Endodermal cell (in vitro differentiated cells): Measurements from ENCODE around the gene MOCS2. TPM values are rescaled to one million over a fixed set of nuclear protein-coding genes. Genes with fewer than 3 reads are reported as not detected.

ENCODE experiments used
- DNase-seq: peaks from one replicate; pipeline ENCODE4 v3.0.0-alpha.2; 2017
- H3K27ac ChIP-seq: 2 replicates; pipeline ENCODE4 v1.5.1; 2013; ENCODE audit warnings: mild to moderate bottlenecking, low read depth, low read length, moderate library complexity
- H3K27me3 ChIP-seq: 2 replicates; pipeline ENCODE4 v1.6.1; 2013; ENCODE audit warnings: mild to moderate bottlenecking, low read length, moderate library complexity; ENCODE audit not compliant: insufficient read depth, control insufficient read depth, poor library complexity, severe bottlenecking
- H3K36me3 ChIP-seq: 2 replicates; pipeline ENCODE4 v1.7.0; 2013; ENCODE audit warnings: mild to moderate bottlenecking, low read length, moderate library complexity; ENCODE audit not compliant: control insufficient read depth, insufficient read depth
- H3K4me1 ChIP-seq: one replicate; pipeline ENCODE4 v1.7.0; 2013; ENCODE audit warnings: low read length; ENCODE audit not compliant: control insufficient read depth, insufficient read depth
- H3K4me3 ChIP-seq: 2 replicates; pipeline ENCODE4 v1.5.1; 2013; ENCODE audit warnings: mild to moderate bottlenecking, low read length, moderate library complexity
- H3K9ac ChIP-seq: 2 replicates; pipeline ENCODE4 v1.6.1; 2013; ENCODE audit warnings: mild to moderate bottlenecking, low read length, moderate library complexity; ENCODE audit not compliant: poor library complexity, severe bottlenecking; ENCODE audit errors: extremely low read depth
- H3K9me3 ChIP-seq: 2 replicates; pipeline ENCODE4 v1.6.1; 2013; ENCODE audit warnings: mild to moderate bottlenecking, low read length, moderate library complexity; ENCODE audit not compliant: control insufficient read depth
- H3K27ac Mint-ChIP-seq: 2 replicates; pipeline ENCODE4 v1.8.0; 2020; ENCODE audit warnings: mixed read lengths
- H3K27me3 Mint-ChIP-seq: 2 replicates; pipeline ENCODE4 v1.8.0; 2021; ENCODE audit warnings: mild to moderate bottlenecking, mixed read lengths; ENCODE audit not compliant: insufficient read depth
- H3K36me3 Mint-ChIP-seq: 2 replicates; pipeline ENCODE4 v1.8.0; 2020; ENCODE audit warnings: low read depth, mixed read lengths
- H3K4me1 Mint-ChIP-seq: 2 replicates; pipeline ENCODE4 v1.8.0; 2020; ENCODE audit warnings: mixed read lengths
- H3K4me3 Mint-ChIP-seq: 2 replicates; pipeline ENCODE4 v1.8.0; 2020; ENCODE audit warnings: mild to moderate bottlenecking, moderate library complexity, mixed read lengths
- H3K9me3 Mint-ChIP-seq: 2 replicates; pipeline ENCODE4 v1.8.0; 2020; ENCODE audit warnings: mild to moderate bottlenecking, mixed read lengths
- WGBS, 2 experiments: methylation state at CpG; one replicate each; pipeline versions ENCODE4 v1.1.5 to v1.1.7; 2013; ENCODE audit warnings: missing lambda C conversion rate in 2 of 2, mixed read lengths in 1 of 2; ENCODE audit not compliant: insufficient coverage in 1 of 2, insufficient read length in 1 of 2; 5-methylcytosine and 5-hydroxymethylcytosine counted together
- total RNA-seq, 2 donors: library from RNA; stranded (reverse); fragmentation: NEBNext Ultra II Directional in 1 of 2; extraction: Animal tissue kit (Norgen Biotek cat#: 25700) in 1 of 2; gene quantifications; 2 replicates in 1 of 2; 3 replicates in 1 of 2; pipeline ENCODE4 v1.2.1, GENCODE V29; 2021
- TF ChIP-seq, protein P1 (sequence below): fragments of 200-600 bp; sonication (generic); conservative IDR thresholded peaks from 2 replicates; pipeline ENCODE4 v1.5.0; 2021; ENCODE audit warnings: antibody characterized with exemption, mild to moderate bottlenecking

Gene MOCS2
- total RNA-seq, 2 donors from 2014 or later = 18.8 to 28.5 TPM

DNA sequence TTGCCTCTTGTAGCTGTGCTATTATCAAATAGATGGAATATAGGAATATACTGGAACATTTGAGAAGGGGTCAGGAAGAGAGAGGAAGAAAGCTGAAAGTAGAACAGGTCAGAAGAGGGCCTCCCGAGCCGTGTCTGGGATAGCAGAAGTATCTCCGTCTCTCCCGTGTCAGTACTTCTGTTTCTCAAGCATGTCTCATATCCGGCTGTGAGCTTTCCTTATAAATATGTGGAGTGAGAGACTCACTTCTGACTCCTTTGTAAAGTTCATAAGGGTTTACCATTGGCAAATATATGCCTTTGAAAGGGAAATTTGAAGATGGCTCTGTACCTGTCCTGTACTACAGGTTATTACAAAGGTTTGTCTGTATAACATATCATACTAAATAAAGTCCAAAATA lies 50.3 kb downstream of the MOCS2 start:
- TF ChIP-seq, protein P1, sequence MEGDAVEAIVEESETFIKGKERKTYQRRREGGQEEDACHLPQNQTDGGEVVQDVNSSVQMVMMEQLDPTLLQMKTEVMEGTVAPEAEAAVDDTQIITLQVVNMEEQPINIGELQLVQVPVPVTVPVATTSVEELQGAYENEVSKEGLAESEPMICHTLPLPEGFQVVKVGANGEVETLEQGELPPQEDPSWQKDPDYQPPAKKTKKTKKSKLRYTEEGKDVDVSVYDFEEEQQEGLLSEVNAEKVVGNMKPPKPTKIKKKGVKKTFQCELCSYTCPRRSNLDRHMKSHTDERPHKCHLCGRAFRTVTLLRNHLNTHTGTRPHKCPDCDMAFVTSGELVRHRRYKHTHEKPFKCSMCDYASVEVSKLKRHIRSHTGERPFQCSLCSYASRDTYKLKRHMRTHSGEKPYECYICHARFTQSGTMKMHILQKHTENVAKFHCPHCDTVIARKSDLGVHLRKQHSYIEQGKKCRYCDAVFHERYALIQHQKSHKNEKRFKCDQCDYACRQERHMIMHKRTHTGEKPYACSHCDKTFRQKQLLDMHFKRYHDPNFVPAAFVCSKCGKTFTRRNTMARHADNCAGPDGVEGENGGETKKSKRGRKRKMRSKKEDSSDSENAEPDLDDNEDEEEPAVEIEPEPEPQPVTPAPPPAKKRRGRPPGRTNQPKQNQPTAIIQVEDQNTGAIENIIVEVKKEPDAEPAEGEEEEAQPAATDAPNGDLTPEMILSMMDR = no peak
- no peaks in the 10 kb centered on the region for H3K9me3 Mint-ChIP-seq

DNA sequence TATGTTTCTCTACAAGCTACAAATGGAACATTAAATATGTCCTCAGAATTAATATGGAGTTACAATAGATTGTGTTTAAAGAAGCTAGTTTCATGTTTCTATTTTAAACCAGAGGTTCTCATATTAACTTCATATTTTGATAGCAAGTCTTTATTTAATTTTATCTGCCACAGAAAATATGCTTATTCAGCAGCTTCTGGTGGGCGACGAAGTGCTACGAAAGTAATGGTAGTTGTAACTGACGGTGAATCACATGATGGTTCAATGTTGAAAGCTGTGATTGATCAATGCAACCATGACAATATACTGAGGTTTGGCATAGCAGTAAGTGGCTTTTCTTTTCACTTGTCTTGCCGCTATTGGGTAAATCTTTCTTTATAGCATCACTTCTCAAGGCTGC lies 54.2 kb downstream of the MOCS2 start:
- no peak overlapping the region for H3K4me3 Mint-ChIP-seq
- no peaks in the 10 kb centered on the region for H3K9me3 ChIP-seq
- no peak overlapping the region for H3K27ac Mint-ChIP-seq
- no peaks in the 10 kb centered on the region for H3K9me3 Mint-ChIP-seq
- H3K4me3 ChIP-seq = no peak overlapping the region
- no peaks in the 10 kb centered on the region for H3K27me3 Mint-ChIP-seq
- H3K36me3 Mint-ChIP-seq = no peaks in the 10 kb centered on the region
- no peaks in the 10 kb centered on the region for H3K4me1 ChIP-seq
- TF ChIP-seq, protein P1 = no peak
- H3K27me3 ChIP-seq = no peaks in the 10 kb centered on the region
- no peak overlapping the region for H3K9ac ChIP-seq
- H3K27ac ChIP-seq = no peak overlapping the region
- peaks cover 1% of the 10 kb centered on the region for H3K4me1 Mint-ChIP-seq
- no peak for DNase-seq
- H3K36me3 ChIP-seq = no peaks in the 10 kb centered on the region
- WGBS, 2 experiments = 89% methylated on average over 4 to 5 of the region's 5 CpGs

More for the DNA sequence above, 50.3 kb downstream of the MOCS2 start:
- no peak for DNase-seq
- Histone ChIP-seq H3K9me3 (no peaks in the 10 kb centered on the region), H3K27me3 (no peaks in the 10 kb centered on the region), H3K4me3 (no peak overlapping the region), H3K9ac (no peak overlapping the region), H3K27ac (no peak overlapping the region), H3K4me1 (no peaks in the 10 kb centered on the region), H3K36me3 (no peaks in the 10 kb centered on the region)
- Mint-ChIP-seq H3K36me3 (no peaks in the 10 kb centered on the region), H3K27me3 (no peaks in the 10 kb centered on the region), H3K4me1 (peaks cover 1% of the 10 kb centered on the region), H3K4me3 (no peak overlapping the region), H3K27ac (no peak overlapping the region)
- 95 to 100% methylated on average over 3 to 5 of the region's 5 CpGs for WGBS, 2 experiments

- Histone ChIP-seq H3K27me3 (no peaks in the 10 kb centered on the region), H3K4me3 (no peak overlapping the region), H3K4me1 (no peaks in the 10 kb centered on the region), H3K36me3 (no peaks in the 10 kb centered on the region), H3K9ac (no peak overlapping the region), H3K27ac (no peak overlapping the region), H3K9me3 (no peaks in the 10 kb centered on the region)
- H3K9me3 Mint-ChIP-seq = no peaks in the 10 kb centered on the region
- no peak overlapping the region for H3K27ac Mint-ChIP-seq
- WGBS, 2 experiments = 87 to 89% methylated on average over 4 of the region's 4 CpGs
- H3K4me1 Mint-ChIP-seq = peaks cover 1% of the 10 kb centered on the region
- TF ChIP-seq, protein P1 = no peak
- no peak for DNase-seq
- H3K27me3 Mint-ChIP-seq = no peaks in the 10 kb centered on the region
- H3K36me3 Mint-ChIP-seq = no peaks in the 10 kb centered on the region
- H3K4me3 Mint-ChIP-seq = no peak overlapping the region
Observed at GRCh38 chr5:53053364-53053763, 56.2 kb downstream of the MOCS2 start.
